Vagina (tissue), 2 donors: ENCODE measurements around the gene EPHB1. TPM values are rescaled to one million over a fixed set of nuclear protein-coding genes. Genes with fewer than 3 reads are reported as not detected.

Source experiments
- DNase-seq, 2 donors: peaks; one replicate each; pipeline ENCODE4 v3.0.0-alpha.2; 2017; ENCODE audit errors: extremely low spot score in 2 of 2
- H3K27ac ChIP-seq: fragments of 200-600 bp; sonication (generic); one replicate; pipeline ENCODE4 v1.5.1; 2019
- H3K27me3 ChIP-seq: fragments of 200-600 bp; sonication (generic); one replicate; pipeline ENCODE4 v1.5.1; 2019
- H3K36me3 ChIP-seq, 2 donors: fragments of 200-600 bp; sonication (generic); one replicate each; pipeline ENCODE4 v1.5.1; 2017 to 2019
- H3K4me1 ChIP-seq: fragments of 200-600 bp; sonication (generic); one replicate; pipeline ENCODE4 v1.5.1; 2019
- H3K4me3 ChIP-seq, 2 donors: fragments of 200-600 bp; sonication (generic); 1 replicate in 1 of 2; 2 replicates in 1 of 2; pipeline ENCODE4 v1.5.1; 2016 to 2019
- H3K9me3 ChIP-seq: fragments of 200-600 bp; sonication (generic); one replicate; pipeline ENCODE4 v1.5.1; 2019
- POLR2A ChIP-seq, 2 donors: fragments of 450-650 bp; IDR thresholded peaks; one replicate each; pipeline ENCODE4 v1.6.1; 2017; ENCODE audit warnings: antibody characterized with exemption in 2 of 2, mild to moderate bottlenecking in 2 of 2, moderate library complexity in 2 of 2
- POLR2AphosphoS5 ChIP-seq, 2 donors: sonication (generic); formaldehyde crosslinking; IDR thresholded peaks; one replicate each; pipeline ENCODE4 v1.9.0; 2017; ENCODE audit warnings: antibody characterized with exemption in 2 of 2, mild to moderate bottlenecking in 2 of 2, low read depth in 1 of 2; ENCODE audit not compliant: insufficient read depth in 1 of 2
- intact Hi-C: fragments of 100-400 bp; cut with DNase I; formaldehyde crosslinking; loops from one replicate; pipeline ENCODE4 v1.15.1; 2023
- total RNA-seq: library from RNA; depleted of rRNA; stranded (reverse); fragments of >200 nt; gene quantifications from one replicate; pipeline ENCODE4 v1.2.3, GENCODE V29; 2016
- TF ChIP-seq, protein P1 (sequence below), 3 experiments: fragments of 450-650 bp in 2 of 3; fragments of 200-600 bp in 1 of 3; sonication (generic) in 1 of 3; IDR thresholded peaks; one replicate each; pipeline ENCODE4 v1.5.1; 2017 to 2019; ENCODE audit warnings: antibody characterized with exemption in 3 of 3, mild to moderate bottlenecking in 2 of 3, moderate library complexity in 2 of 3

Gene EPHB1
- total RNA-seq, 1 donor from 2014 or later: 2.2 TPM

GRCh38 chr3:135261214-135261775 lies 466.2 kb downstream of the EPHB1 start:
- H3K27me3 ChIP-seq: no peaks in the 10 kb centered on the region
- H3K27ac ChIP-seq: no peak overlapping the region
- no peaks in the 10 kb centered on the region for H3K9me3 ChIP-seq
- no peaks in the 10 kb centered on the region for H3K4me1 ChIP-seq
- intact Hi-C loops: no loop called here
- H3K4me3 ChIP-seq: no peak overlapping the region
- DNase-seq: peak; percentile 52 to 67
- no peaks in the 10 kb centered on the region for H3K36me3 ChIP-seq
- TF ChIP-seq POLR2A (IDR thresholded peaks at IDR 0.05): no peak
- TF ChIP-seq, protein P1, sequence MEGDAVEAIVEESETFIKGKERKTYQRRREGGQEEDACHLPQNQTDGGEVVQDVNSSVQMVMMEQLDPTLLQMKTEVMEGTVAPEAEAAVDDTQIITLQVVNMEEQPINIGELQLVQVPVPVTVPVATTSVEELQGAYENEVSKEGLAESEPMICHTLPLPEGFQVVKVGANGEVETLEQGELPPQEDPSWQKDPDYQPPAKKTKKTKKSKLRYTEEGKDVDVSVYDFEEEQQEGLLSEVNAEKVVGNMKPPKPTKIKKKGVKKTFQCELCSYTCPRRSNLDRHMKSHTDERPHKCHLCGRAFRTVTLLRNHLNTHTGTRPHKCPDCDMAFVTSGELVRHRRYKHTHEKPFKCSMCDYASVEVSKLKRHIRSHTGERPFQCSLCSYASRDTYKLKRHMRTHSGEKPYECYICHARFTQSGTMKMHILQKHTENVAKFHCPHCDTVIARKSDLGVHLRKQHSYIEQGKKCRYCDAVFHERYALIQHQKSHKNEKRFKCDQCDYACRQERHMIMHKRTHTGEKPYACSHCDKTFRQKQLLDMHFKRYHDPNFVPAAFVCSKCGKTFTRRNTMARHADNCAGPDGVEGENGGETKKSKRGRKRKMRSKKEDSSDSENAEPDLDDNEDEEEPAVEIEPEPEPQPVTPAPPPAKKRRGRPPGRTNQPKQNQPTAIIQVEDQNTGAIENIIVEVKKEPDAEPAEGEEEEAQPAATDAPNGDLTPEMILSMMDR (IDR thresholded peaks at IDR 0.05): no peak
- no peak for TF ChIP-seq POLR2AphosphoS5 (IDR thresholded peaks at IDR 0.05; ENCODE audit: insufficient read depth in 1 of 2, low read depth in 1 of 2)

DNA sequence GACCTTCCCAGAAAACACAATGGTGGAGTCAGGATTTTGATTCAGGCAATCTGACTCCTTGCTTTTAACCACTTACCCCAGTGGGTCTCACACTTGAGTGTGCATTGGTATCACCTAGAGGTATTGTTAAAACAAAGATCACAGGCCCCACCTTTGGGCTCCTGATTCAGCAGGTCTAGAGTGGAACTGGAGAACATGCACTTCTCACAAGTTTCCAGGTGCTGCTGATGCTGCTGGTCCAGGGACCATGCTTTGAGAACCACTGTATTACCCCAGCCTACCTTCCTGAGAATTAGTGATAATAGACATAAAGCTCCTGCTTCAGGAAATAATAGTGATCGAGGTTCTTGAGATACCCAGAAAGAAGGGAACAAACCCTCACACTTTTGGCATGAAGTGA lies 466.9 kb downstream of the EPHB1 start:
- Histone ChIP-seq H3K27me3 (no peaks in the 10 kb centered on the region), H3K4me3 (no peak overlapping the region)
- TF ChIP-seq POLR2A (IDR thresholded peaks at IDR 0.05) (no peak), POLR2AphosphoS5 (IDR thresholded peaks at IDR 0.05; ENCODE audit: insufficient read depth in 1 of 2, low read depth in 1 of 2) (no peak)
- TF ChIP-seq, protein P1 (IDR thresholded peaks at IDR 0.05): no peak

DNA sequence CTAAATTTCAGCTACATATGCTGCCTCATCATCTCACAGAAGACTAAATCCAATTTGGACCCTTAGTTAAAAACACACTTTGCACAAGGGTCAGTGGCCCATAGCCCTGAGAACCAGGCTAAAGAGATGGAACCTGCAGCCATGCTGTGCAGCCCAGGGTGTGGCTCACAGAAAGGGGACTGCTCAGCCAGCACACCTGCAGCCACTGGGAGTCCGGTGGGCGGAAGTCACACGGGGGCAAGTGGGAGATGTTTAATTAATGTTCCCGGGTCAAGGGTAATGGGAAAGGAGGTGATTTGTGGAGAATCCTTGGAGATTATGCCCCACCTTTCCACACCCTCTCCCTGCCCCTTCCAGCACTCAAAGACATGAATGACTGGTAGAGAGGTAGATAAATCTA lies 467.4 kb downstream of the EPHB1 start:
- H3K36me3 ChIP-seq: no peaks in the 10 kb centered on the region
- H3K27ac ChIP-seq: no peak overlapping the region
- no peaks in the 10 kb centered on the region for H3K27me3 ChIP-seq
- intact Hi-C loops: no loop called here
- H3K9me3 ChIP-seq: no peaks in the 10 kb centered on the region
- H3K4me1 ChIP-seq: no peaks in the 10 kb centered on the region
- peak; percentile 43 to 64 for DNase-seq
- H3K4me3 ChIP-seq: no peak overlapping the region
- TF ChIP-seq, protein P1 (IDR thresholded peaks at IDR 0.05): no peak
- TF ChIP-seq POLR2A (IDR thresholded peaks at IDR 0.05): no peak
- no peak for TF ChIP-seq POLR2AphosphoS5 (IDR thresholded peaks at IDR 0.05; ENCODE audit: insufficient read depth in 1 of 2, low read depth in 1 of 2)

More for the DNA sequence above, 466.9 kb downstream of the EPHB1 start:
- Histone ChIP-seq H3K9me3 (no peaks in the 10 kb centered on the region), H3K27ac (no peak overlapping the region), H3K4me1 (no peaks in the 10 kb centered on the region), H3K36me3 (no peaks in the 10 kb centered on the region)
- DNase-seq: peak; percentile 16 to 88
- intact Hi-C loops: no loop called here

- DNase-seq: peak; percentile 55 to 56
- Histone ChIP-seq H3K27ac (no peak overlapping the region), H3K4me1 (no peaks in the 10 kb centered on the region), H3K36me3 (no peaks in the 10 kb centered on the region), H3K9me3 (no peaks in the 10 kb centered on the region), H3K27me3 (no peaks in the 10 kb centered on the region), H3K4me3 (no peak overlapping the region)
- no peak for TF ChIP-seq POLR2A (IDR thresholded peaks at IDR 0.05)
- no peak for TF ChIP-seq POLR2AphosphoS5 (IDR thresholded peaks at IDR 0.05; ENCODE audit: insufficient read depth in 1 of 2, low read depth in 1 of 2)
- TF ChIP-seq, protein P1 (IDR thresholded peaks at IDR 0.05): no peak
- intact Hi-C loops: no loop called here
These were observed 468.3 kb downstream of the EPHB1 start for GRCh38 chr3:135263331-135263730.

DNA sequence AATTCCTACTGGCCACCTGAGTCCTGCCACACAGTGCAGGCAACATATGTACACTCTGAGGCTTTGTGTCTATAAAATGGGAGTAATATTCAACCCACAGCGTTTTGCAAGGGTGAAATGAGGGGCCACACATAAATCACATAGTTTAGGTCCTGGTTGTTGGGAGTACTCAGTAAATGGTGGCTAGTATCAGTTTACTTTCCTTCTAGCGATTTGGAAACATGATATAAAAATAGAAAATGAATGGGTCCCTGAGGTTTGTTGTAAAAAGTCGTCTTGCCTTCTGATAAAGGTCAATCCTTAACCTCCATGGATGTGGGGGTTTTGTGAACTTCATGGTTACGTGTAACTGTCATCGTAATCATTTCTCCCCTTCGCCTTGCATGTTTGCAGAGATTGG lies 472.4 kb downstream of the EPHB1 start:
- no peaks in the 10 kb centered on the region for H3K36me3 ChIP-seq
- intact Hi-C loops: no loop called here
- no peaks in the 10 kb centered on the region for H3K27me3 ChIP-seq
- H3K9me3 ChIP-seq: no peaks in the 10 kb centered on the region
- DNase-seq: no peak
- no peak overlapping the region for H3K4me3 ChIP-seq
- no peaks in the 10 kb centered on the region for H3K4me1 ChIP-seq
- no peak overlapping the region for H3K27ac ChIP-seq
- no peak for TF ChIP-seq POLR2A (IDR thresholded peaks at IDR 0.05)
- TF ChIP-seq POLR2AphosphoS5 (IDR thresholded peaks at IDR 0.05; ENCODE audit: insufficient read depth in 1 of 2, low read depth in 1 of 2): no peak
- TF ChIP-seq, protein P1 (IDR thresholded peaks at IDR 0.05): no peak
